OCI-LY7 (cell line): ENCODE data around the gene APOD.
"Not testable (repeated sequence)": the region's sequence is repeated elsewhere in the genome, so short reads cannot be mapped to it uniquely, and the experiment has no call there.

ENCODE experiments used
- EZH2phosphoT487 ChIP-seq: fragments of 200-600 bp; sonication (generic); IDR thresholded peaks from 2 replicates; pipeline ENCODE4 v1.6.1; 2018; ENCODE audit warnings: low read depth, borderline replicate concordance, mild to moderate bottlenecking, mixed run types, antibody characterized with exemption, low read length, moderate library complexity, mixed read lengths
- TF ChIP-seq, protein P1 (sequence below): fragments of 200-600 bp; sonication (generic); conservative IDR thresholded peaks from 2 replicates; pipeline ENCODE4 v1.5.1; 2014; ENCODE audit warnings: mild to moderate bottlenecking, antibody characterized with exemption, low read length, moderate library complexity, mixed read lengths

DNA sequence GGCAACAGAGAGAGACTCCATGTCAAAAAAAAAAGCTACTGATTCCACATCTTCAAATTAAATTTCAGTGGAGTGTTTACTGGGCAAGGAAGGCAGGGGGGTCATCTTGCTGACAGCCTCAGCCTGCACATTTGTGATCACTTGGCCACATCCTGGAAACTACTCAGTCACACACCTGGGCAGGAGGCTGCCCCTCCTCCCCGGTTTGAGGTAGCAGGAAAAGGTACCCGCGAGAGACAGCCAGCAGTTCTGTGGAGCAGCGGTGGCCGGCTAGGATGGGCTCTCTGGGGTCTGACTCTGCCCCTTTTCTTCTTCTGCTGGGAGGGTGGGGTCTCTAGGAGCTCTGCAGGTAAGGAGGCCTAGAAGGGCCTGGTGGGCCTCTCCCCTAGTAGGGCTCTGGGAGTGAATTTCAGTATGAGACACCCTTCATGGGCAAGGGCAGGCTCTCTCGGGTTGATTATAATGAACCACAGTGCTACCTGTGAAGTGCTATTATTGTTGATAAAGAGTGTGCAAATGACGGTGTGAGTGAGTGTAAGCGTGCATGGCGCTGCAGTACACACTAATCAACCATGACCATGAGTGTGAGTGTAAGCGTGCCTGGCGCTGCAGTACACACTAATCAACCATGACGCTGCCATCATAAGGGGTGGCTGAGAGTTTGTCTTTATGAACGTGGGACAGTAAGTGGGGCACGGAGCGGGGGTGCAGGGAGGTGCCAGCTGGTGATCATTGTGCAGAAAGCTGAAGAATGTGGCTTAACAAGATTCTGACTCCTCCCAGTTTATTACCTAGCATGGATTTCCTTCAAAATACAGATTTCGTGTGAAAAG, 31.1 kb upstream of the APOD start:
- TF ChIP-seq, protein P1, sequence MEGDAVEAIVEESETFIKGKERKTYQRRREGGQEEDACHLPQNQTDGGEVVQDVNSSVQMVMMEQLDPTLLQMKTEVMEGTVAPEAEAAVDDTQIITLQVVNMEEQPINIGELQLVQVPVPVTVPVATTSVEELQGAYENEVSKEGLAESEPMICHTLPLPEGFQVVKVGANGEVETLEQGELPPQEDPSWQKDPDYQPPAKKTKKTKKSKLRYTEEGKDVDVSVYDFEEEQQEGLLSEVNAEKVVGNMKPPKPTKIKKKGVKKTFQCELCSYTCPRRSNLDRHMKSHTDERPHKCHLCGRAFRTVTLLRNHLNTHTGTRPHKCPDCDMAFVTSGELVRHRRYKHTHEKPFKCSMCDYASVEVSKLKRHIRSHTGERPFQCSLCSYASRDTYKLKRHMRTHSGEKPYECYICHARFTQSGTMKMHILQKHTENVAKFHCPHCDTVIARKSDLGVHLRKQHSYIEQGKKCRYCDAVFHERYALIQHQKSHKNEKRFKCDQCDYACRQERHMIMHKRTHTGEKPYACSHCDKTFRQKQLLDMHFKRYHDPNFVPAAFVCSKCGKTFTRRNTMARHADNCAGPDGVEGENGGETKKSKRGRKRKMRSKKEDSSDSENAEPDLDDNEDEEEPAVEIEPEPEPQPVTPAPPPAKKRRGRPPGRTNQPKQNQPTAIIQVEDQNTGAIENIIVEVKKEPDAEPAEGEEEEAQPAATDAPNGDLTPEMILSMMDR: not testable (repeated sequence)
- not testable (repeated sequence) for TF ChIP-seq EZH2phosphoT487
